Liver (tissue), 9 donors: ENCODE measurements around the gene MEP1B. TPM values are rescaled to one million over a fixed set of nuclear protein-coding genes. Genes with fewer than 3 reads are reported as not detected.

Experiments
- DNase-seq: peaks from one replicate; pipeline ENCODE4 v3.0.0-alpha.2; 2017; ENCODE audit warnings: low spot score
- H3K27ac ChIP-seq, 2 donors: one replicate each; pipeline ENCODE4 v1.7.0; 2013; ENCODE audit warnings: inconsistent platforms in 2 of 2, low read length in 2 of 2, control low read depth in 1 of 2, low read depth in 1 of 2, mild to moderate bottlenecking in 1 of 2
- H3K27me3 ChIP-seq, 4 donors: one replicate each; pipeline versions ENCODE4 v1.6.1 to v1.7.0; 2013; ENCODE audit warnings: low read length in 3 of 4, inconsistent platforms in 1 of 4, mild to moderate bottlenecking in 1 of 4, moderate library complexity in 1 of 4; ENCODE audit not compliant: control insufficient read depth in 4 of 4, insufficient read depth in 4 of 4
- H3K36me3 ChIP-seq, 4 donors: one replicate each; pipeline versions ENCODE4 v1.6.1 to v1.7.0; 2013; ENCODE audit warnings: low read length in 3 of 4, mild to moderate bottlenecking in 3 of 4, low read depth in 1 of 4, moderate library complexity in 1 of 4; ENCODE audit not compliant: control insufficient read depth in 4 of 4, insufficient read depth in 3 of 4
- H3K4me1 ChIP-seq, 4 donors: one replicate each; pipeline versions ENCODE4 v1.6.1 to v1.7.0; 2013; ENCODE audit warnings: low read length in 3 of 4, mild to moderate bottlenecking in 3 of 4, moderate library complexity in 1 of 4; ENCODE audit not compliant: control insufficient read depth in 4 of 4, insufficient read depth in 4 of 4
- H3K4me3 ChIP-seq, 3 donors: one replicate each; pipeline versions ENCODE4 v1.6.1 to v1.7.0; 2013; ENCODE audit warnings: low read length in 3 of 3, control low read depth in 1 of 3, low read depth in 1 of 3, mild to moderate bottlenecking in 1 of 3
- H3K9ac ChIP-seq, 2 donors: one replicate each; pipeline ENCODE4 v1.7.0; 2013; ENCODE audit warnings: low read length in 2 of 2, mild to moderate bottlenecking in 2 of 2, moderate library complexity in 2 of 2, control low read depth in 1 of 2, low read depth in 1 of 2
- H3K9me3 ChIP-seq, 4 donors: one replicate each; pipeline versions ENCODE4 v1.6.1 to v1.7.0; 2013; ENCODE audit warnings: low read length in 3 of 4; ENCODE audit not compliant: control insufficient read depth in 4 of 4
- EGR1 ChIP-seq, 2 donors: IDR thresholded peaks; 2 replicates each; pipeline ENCODE4 v1.6.1; 2016 to 2018; ENCODE audit warnings: antibody characterized with exemption in 2 of 2, low read depth in 2 of 2
- FOXA1 ChIP-seq: IDR thresholded peaks from 2 replicates; pipeline ENCODE4 v1.6.1; 2016; ENCODE audit warnings: antibody characterized with exemption
- FOXA2 ChIP-seq: IDR thresholded peaks from 2 replicates; pipeline ENCODE4 v1.6.1; 2016; ENCODE audit warnings: antibody characterized with exemption
- GABPA ChIP-seq, 2 donors: IDR thresholded peaks in 1 of 2; conservative IDR thresholded peaks in 1 of 2; 2 replicates each; pipeline ENCODE4 v1.6.1; 2016; ENCODE audit warnings: antibody characterized with exemption in 2 of 2, mild to moderate bottlenecking in 1 of 2, moderate library complexity in 1 of 2
- HNF4G ChIP-seq: IDR thresholded peaks from 2 replicates; pipeline ENCODE4 v1.6.1; 2016; ENCODE audit warnings: antibody characterized with exemption
- JUND ChIP-seq, 2 donors: IDR thresholded peaks; 2 replicates each; pipeline ENCODE4 v1.6.1; 2016; ENCODE audit warnings: antibody characterized with exemption in 2 of 2
- NR2F2 ChIP-seq: IDR thresholded peaks from 2 replicates; pipeline ENCODE4 v1.6.1; 2016; ENCODE audit warnings: antibody characterized with exemption
- RAD21 ChIP-seq, 2 donors: IDR thresholded peaks; 2 replicates each; pipeline ENCODE4 v1.6.1; 2016; ENCODE audit warnings: antibody characterized with exemption in 2 of 2, mild to moderate bottlenecking in 2 of 2
- RXRA ChIP-seq, 2 donors: IDR thresholded peaks; 2 replicates each; pipeline ENCODE4 v1.6.1; 2017 to 2018; ENCODE audit warnings: antibody characterized with exemption in 2 of 2, mild to moderate bottlenecking in 1 of 2
- SP1 ChIP-seq: IDR thresholded peaks from 2 replicates; pipeline ENCODE4 v1.6.1; 2018; ENCODE audit warnings: antibody characterized with exemption, mild to moderate bottlenecking
- TAF1 ChIP-seq: conservative IDR thresholded peaks from 2 replicates; pipeline ENCODE4 v1.6.1; 2016; ENCODE audit warnings: antibody characterized with exemption, mild to moderate bottlenecking
- YY1 ChIP-seq: IDR thresholded peaks from 2 replicates; pipeline ENCODE4 v1.6.1; 2016; ENCODE audit warnings: antibody characterized with exemption, mild to moderate bottlenecking
- WGBS: extraction: QIAGEN DNeasy Blood & Tissue Kit; methylation state at CpG from one replicate; pipeline ENCODE4 v1.1.7; 2013; 5-methylcytosine and 5-hydroxymethylcytosine counted together
- polyA plus RNA-seq, 2 donors: library from polyadenylated mRNA; stranded (reverse) in 1 of 2; unstranded in 1 of 2; fragments of 200-250 nt in 1 of 2; fragments of >200 nt in 1 of 2; fragmentation: Nextera tagmentation in 1 of 2; extraction: Ambion mirVana in 1 of 2; gene quantifications; one replicate each; pipeline versions ENCODE4 v1.2.1 to v1.2.3, GENCODE V29; 2013 to 2015
- total RNA-seq, 2 donors: library from RNA; depleted of rRNA; stranded (reverse); fragments of >200 nt; gene quantifications; one replicate each; pipeline ENCODE4 v1.2.3, GENCODE V29; 2014
- TF ChIP-seq, protein P1 (sequence below): IDR thresholded peaks from 2 replicates; pipeline ENCODE4 v1.6.1; 2016; ENCODE audit warnings: antibody characterized with exemption
- TF ChIP-seq, protein P2 (sequence below): IDR thresholded peaks from 2 replicates; pipeline ENCODE4 v1.6.1; 2016; ENCODE audit warnings: antibody characterized with exemption, mild to moderate bottlenecking
- TF ChIP-seq, protein P3 (sequence below): IDR thresholded peaks from 2 replicates; pipeline ENCODE4 v1.6.1; 2016; ENCODE audit warnings: antibody characterized with exemption
- TF ChIP-seq, protein P4 (sequence below): fragments of 150-350 bp; IDR thresholded peaks from 2 replicates; pipeline ENCODE4 v1.5.1; 2017; ENCODE audit warnings: improper control_type of control experiment, low read depth, low read length; ENCODE audit not compliant: missing input control
- TF ChIP-seq, protein P5 (sequence below): IDR thresholded peaks from 2 replicates; pipeline ENCODE4 v1.6.1; 2016; ENCODE audit warnings: antibody characterized with exemption
- donor health status: healthy.
- donor health status: healthy.
- donor health status: healthy.
- donor health status: healthy.
- donor health status: healthy.

MEP1B gene
- total and polyA plus RNA-seq, 4 donors = 0.08 to 0.11 (median 0.09) TPM; not detected in 1

DNA sequence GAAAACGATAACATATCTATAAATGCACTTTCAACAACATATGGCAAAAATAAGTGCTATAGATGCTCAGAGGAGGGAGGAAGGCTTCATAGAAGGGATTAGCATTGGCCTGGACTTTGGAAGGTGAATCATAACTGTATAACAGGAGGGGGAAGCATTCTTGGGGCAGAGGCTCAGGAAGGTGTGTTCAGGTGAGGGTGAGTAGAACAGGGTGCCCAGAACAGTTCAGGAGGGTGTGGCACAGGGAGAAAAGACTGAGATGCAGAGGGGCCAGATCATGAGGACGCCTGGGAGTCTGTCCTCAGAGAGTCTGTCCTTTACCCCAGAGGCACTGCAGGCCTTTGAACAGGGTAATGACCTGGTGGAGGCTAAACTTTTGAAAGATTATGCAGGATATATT is 29.3 kb upstream of the MEP1B start:
- TF ChIP-seq EGR1 (IDR thresholded peaks at IDR 0.05; ENCODE audit: low read depth in 2 of 2) (no peak), JUND (IDR thresholded peaks at IDR 0.05) (no peak), SP1 (no peak), NR2F2 (no peak), GABPA (IDR thresholded peaks at IDR 0.05 in 1 of 2, conservative IDR thresholded peaks at IDR 0.05 in 1 of 2) (no peak), YY1 (no peak), FOXA1 (no peak)
- TF ChIP-seq, protein P1, sequence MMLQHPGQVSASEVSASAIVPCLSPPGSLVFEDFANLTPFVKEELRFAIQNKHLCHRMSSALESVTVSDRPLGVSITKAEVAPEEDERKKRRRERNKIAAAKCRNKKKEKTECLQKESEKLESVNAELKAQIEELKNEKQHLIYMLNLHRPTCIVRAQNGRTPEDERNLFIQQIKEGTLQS = no peak
- TF ChIP-seq, protein P2, sequence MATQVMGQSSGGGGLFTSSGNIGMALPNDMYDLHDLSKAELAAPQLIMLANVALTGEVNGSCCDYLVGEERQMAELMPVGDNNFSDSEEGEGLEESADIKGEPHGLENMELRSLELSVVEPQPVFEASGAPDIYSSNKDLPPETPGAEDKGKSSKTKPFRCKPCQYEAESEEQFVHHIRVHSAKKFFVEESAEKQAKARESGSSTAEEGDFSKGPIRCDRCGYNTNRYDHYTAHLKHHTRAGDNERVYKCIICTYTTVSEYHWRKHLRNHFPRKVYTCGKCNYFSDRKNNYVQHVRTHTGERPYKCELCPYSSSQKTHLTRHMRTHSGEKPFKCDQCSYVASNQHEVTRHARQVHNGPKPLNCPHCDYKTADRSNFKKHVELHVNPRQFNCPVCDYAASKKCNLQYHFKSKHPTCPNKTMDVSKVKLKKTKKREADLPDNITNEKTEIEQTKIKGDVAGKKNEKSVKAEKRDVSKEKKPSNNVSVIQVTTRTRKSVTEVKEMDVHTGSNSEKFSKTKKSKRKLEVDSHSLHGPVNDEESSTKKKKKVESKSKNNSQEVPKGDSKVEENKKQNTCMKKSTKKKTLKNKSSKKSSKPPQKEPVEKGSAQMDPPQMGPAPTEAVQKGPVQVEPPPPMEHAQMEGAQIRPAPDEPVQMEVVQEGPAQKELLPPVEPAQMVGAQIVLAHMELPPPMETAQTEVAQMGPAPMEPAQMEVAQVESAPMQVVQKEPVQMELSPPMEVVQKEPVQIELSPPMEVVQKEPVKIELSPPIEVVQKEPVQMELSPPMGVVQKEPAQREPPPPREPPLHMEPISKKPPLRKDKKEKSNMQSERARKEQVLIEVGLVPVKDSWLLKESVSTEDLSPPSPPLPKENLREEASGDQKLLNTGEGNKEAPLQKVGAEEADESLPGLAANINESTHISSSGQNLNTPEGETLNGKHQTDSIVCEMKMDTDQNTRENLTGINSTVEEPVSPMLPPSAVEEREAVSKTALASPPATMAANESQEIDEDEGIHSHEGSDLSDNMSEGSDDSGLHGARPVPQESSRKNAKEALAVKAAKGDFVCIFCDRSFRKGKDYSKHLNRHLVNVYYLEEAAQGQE = no peak
- H3K4me3 ChIP-seq = no peak overlapping the region
- 76% methylated on average over 2 of the region's 2 CpGs for WGBS
- H3K27ac ChIP-seq = no peak overlapping the region
- no peak for DNase-seq
- no peaks in the 10 kb centered on the region for H3K27me3 ChIP-seq
- H3K4me1 ChIP-seq = peaks cover 0 to 8% (median 2%) of the 10 kb centered on the region in 4 donors
- H3K9me3 ChIP-seq = no peaks in the 10 kb centered on the region
- no peak overlapping the region for H3K9ac ChIP-seq
- H3K36me3 ChIP-seq = no peaks in the 10 kb centered on the region

DNA sequence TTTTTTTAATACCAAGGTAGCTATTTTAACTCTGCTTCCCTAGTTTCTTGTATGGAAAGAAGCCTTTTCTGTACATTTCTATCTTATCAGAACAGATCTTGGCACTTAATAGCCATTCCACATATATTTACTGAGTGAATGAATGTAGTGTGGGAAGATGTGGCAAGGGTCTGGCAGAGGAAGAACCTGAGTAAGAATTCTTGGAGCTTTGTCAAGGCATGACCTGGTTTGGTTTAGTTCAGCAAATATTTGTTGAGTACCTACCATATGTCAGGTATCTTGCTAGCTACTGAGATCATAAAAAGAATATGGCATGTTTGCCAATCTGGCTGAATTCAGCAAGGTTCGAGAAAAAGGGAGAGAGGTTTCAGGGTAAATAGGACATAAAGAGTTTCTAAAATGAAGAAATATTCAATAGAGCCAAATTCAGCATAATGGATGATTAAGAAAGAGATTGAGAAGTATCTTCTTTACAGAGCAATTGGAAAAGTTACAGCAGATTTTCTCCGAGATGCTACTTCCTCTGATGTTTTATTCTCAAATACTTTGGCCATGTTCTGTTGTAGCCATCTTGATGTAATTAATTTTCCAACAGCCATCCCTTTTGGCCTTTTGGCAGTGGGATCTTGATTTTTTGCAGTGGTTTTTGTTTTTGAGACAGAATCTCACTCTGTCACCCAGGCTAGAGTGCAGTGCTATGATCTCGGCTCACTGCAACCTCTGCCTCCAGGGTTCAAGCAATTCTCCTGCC is 21.7 kb upstream of the MEP1B start:
- no peaks in the 10 kb centered on the region for H3K27me3 ChIP-seq
- DNase-seq = no peak
- no peak overlapping the region for H3K4me3 ChIP-seq
- H3K36me3 ChIP-seq = no peaks in the 10 kb centered on the region
- no peak overlapping the region for H3K27ac ChIP-seq
- TF ChIP-seq, protein P3, sequence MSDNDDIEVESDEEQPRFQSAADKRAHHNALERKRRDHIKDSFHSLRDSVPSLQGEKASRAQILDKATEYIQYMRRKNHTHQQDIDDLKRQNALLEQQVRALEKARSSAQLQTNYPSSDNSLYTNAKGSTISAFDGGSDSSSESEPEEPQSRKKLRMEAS = no peak
- H3K4me1 ChIP-seq = no peaks in the 10 kb centered on the region
- H3K9me3 ChIP-seq = no peaks in the 10 kb centered on the region
- H3K9ac ChIP-seq = no peak overlapping the region
- WGBS = 87% methylated on average over 3 of the region's 3 CpGs

DNA sequence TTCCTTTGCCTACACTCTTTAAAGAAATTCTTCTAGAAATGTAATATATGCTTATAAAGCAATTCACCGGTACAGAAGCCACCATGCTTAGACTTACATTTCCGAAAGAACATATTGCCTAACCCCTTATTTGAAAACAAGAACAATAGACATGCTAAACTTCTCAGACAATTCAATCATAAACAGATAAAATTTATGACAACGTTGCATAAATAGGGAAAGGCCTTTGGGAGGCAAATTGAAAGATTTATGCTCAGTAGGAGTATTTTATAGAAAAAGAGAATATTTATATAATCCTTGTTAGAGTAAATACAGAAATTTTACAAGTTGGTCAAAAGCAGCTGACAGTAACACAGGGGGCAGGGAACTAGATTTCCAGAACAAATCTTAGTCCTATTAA is 16.2 kb upstream of the MEP1B start:
- H3K36me3 ChIP-seq = no peaks in the 10 kb centered on the region
- 79% methylated on average over 3 of the region's 3 CpGs for WGBS
- H3K27ac ChIP-seq = no peak overlapping the region
- no peak overlapping the region for H3K9ac ChIP-seq
- H3K4me3 ChIP-seq = no peak overlapping the region
- DNase-seq = no peak
- no peaks in the 10 kb centered on the region for H3K4me1 ChIP-seq
- no peaks in the 10 kb centered on the region for H3K9me3 ChIP-seq
- H3K27me3 ChIP-seq = no peaks in the 10 kb centered on the region
- TF ChIP-seq RXRA (IDR thresholded peaks at IDR 0.05) = no peak
- TF ChIP-seq EGR1 (IDR thresholded peaks at IDR 0.05; ENCODE audit: low read depth in 2 of 2) = no peak
- TF ChIP-seq, protein P4, sequence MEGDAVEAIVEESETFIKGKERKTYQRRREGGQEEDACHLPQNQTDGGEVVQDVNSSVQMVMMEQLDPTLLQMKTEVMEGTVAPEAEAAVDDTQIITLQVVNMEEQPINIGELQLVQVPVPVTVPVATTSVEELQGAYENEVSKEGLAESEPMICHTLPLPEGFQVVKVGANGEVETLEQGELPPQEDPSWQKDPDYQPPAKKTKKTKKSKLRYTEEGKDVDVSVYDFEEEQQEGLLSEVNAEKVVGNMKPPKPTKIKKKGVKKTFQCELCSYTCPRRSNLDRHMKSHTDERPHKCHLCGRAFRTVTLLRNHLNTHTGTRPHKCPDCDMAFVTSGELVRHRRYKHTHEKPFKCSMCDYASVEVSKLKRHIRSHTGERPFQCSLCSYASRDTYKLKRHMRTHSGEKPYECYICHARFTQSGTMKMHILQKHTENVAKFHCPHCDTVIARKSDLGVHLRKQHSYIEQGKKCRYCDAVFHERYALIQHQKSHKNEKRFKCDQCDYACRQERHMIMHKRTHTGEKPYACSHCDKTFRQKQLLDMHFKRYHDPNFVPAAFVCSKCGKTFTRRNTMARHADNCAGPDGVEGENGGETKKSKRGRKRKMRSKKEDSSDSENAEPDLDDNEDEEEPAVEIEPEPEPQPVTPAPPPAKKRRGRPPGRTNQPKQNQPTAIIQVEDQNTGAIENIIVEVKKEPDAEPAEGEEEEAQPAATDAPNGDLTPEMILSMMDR = no peak
- TF ChIP-seq FOXA2 = no peak
- TF ChIP-seq JUND (IDR thresholded peaks at IDR 0.05) = no peak
- TF ChIP-seq YY1 = no peak
- TF ChIP-seq RAD21 (IDR thresholded peaks at IDR 0.05) = no peak
- TF ChIP-seq, protein P1 = no peak
- no peak for TF ChIP-seq SP1
- no peak for TF ChIP-seq TAF1
- TF ChIP-seq HNF4G = no peak
- TF ChIP-seq, protein P5, sequence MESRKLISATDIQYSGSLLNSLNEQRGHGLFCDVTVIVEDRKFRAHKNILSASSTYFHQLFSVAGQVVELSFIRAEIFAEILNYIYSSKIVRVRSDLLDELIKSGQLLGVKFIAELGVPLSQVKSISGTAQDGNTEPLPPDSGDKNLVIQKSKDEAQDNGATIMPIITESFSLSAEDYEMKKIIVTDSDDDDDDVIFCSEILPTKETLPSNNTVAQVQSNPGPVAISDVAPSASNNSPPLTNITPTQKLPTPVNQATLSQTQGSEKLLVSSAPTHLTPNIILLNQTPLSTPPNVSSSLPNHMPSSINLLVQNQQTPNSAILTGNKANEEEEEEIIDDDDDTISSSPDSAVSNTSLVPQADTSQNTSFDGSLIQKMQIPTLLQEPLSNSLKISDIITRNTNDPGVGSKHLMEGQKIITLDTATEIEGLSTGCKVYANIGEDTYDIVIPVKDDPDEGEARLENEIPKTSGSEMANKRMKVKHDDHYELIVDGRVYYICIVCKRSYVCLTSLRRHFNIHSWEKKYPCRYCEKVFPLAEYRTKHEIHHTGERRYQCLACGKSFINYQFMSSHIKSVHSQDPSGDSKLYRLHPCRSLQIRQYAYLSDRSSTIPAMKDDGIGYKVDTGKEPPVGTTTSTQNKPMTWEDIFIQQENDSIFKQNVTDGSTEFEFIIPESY = no peak
